IMR-90 (cell line): ENCODE results near the gene KRT34. TPM values are rescaled to one million over a fixed set of nuclear protein-coding genes. Genes with fewer than 3 reads are reported as not detected.

Experiments
- ATAC-seq: fragments of 200-7000 bp; cut with Tn5 transposase; 2 replicates; pipeline ENCODE4 v1.9.1; 2020; ENCODE audit warnings: low read depth, mild to moderate bottlenecking, moderate library complexity
- BruUV-seq: library from RNA; stranded (reverse); fragments of 400-500 nt; replicated peaks from 2 replicates; lab custom pipeline; 2021; lab: Mats Ljungman, UMichigan
- CTCF ChIA-PET: fragments of 300-600 bp; formaldehyde crosslinking; extraction: SDS; loops from one replicate; lab custom pipeline; 2021; ENCODE audit warnings: antibody characterized with exemption; lab: Yijun Ruan, JAX
- POLR2A ChIA-PET: fragments of 300-600 bp; sonication (Branson Sonifier 250); formaldehyde crosslinking; loops from one replicate; lab custom pipeline; 2022; ENCODE audit warnings: antibody characterized with exemption; ENCODE audit not compliant: unreplicated experiment; lab: Charles Lee
- DNase-seq: peaks from one replicate; pipeline ENCODE4 v3.0.0; 2013
- H2AFZ ChIP-seq: replicated peaks from 2 replicates; pipeline ENCODE3; 2013; ENCODE audit warnings: low read length, mild to moderate bottlenecking; ENCODE audit not compliant: poor library complexity
- H2AK5ac ChIP-seq: 2 replicates; pipeline ENCODE4 v1.6.1; 2013; ENCODE audit warnings: low read depth, low read length, inconsistent platforms
- H2AK9ac ChIP-seq: replicated peaks from 2 replicates; pipeline ENCODE3; 2013; ENCODE audit warnings: mild to moderate bottlenecking, low read depth, low read length, moderate library complexity; ENCODE audit not compliant: poor library complexity
- H2BK120ac ChIP-seq: 2 replicates; pipeline ENCODE4 v1.6.1; 2013; ENCODE audit warnings: low read depth, low read length, inconsistent platforms
- H2BK15ac ChIP-seq: 3 replicates; pipeline ENCODE4 v1.6.1; 2013; ENCODE audit warnings: low read depth, low read length, inconsistent platforms
- H2BK20ac ChIP-seq: 2 replicates; pipeline ENCODE4 v1.6.1; 2013; ENCODE audit warnings: low read depth, mild to moderate bottlenecking, inconsistent platforms, low read length, moderate library complexity
- H2BK5ac ChIP-seq: 2 replicates; pipeline ENCODE4 v1.6.1; 2013; ENCODE audit warnings: mild to moderate bottlenecking, low read depth, low read length, inconsistent platforms; ENCODE audit not compliant: poor library complexity, severe bottlenecking
- H3K14ac ChIP-seq: replicated peaks from 2 replicates; pipeline ENCODE4 v1.6.1; 2013; ENCODE audit warnings: low read depth, low read length, inconsistent platforms
- H3K18ac ChIP-seq: 2 replicates; pipeline ENCODE4 v1.6.1; 2013; ENCODE audit warnings: low read depth, low read length, control low read depth
- H3K23ac ChIP-seq: 2 replicates; pipeline ENCODE4 v1.6.1; 2013; ENCODE audit warnings: low read depth, low read length, inconsistent platforms
- H3K27ac ChIP-seq: 2 replicates; pipeline ENCODE4 v1.5.1; 2013; ENCODE audit warnings: mild to moderate bottlenecking, control low read depth, low read length; ENCODE audit not compliant: insufficient read depth
- H3K27me3 ChIP-seq: 2 replicates; pipeline ENCODE4 v1.6.1; 2013; ENCODE audit warnings: low read length; ENCODE audit not compliant: control insufficient read depth, insufficient read depth
- H3K36me3 ChIP-seq: 2 replicates; pipeline ENCODE4 v1.6.1; 2013; ENCODE audit warnings: low read length, mixed read lengths; ENCODE audit not compliant: control insufficient read depth, insufficient read depth
- H3K4ac ChIP-seq: 2 replicates; pipeline ENCODE4 v1.6.1; 2013; ENCODE audit warnings: low read depth, low read length, inconsistent platforms
- H3K4me1 ChIP-seq: 2 replicates; pipeline ENCODE4 v1.6.1; 2013; ENCODE audit warnings: low read length, mixed read lengths; ENCODE audit not compliant: control insufficient read depth, insufficient read depth
- H3K4me2 ChIP-seq: 2 replicates; pipeline ENCODE4 v1.6.1; 2013; ENCODE audit warnings: low read depth, mild to moderate bottlenecking, control low read depth, low read length, moderate library complexity
- H3K4me3 ChIP-seq: 2 replicates; pipeline ENCODE4 v1.5.1; 2013; ENCODE audit warnings: low read depth, mild to moderate bottlenecking, control low read depth, low read length, moderate library complexity; ENCODE audit not compliant: insufficient read depth
- H3K56ac ChIP-seq: 2 replicates; pipeline ENCODE4 v1.6.1; 2013; ENCODE audit warnings: low read length, inconsistent platforms; ENCODE audit not compliant: insufficient read depth; ENCODE audit errors: extremely low read depth
- H3K79me1 ChIP-seq, 2 experiments: 2 replicates each; pipeline ENCODE4 v1.6.1; 2013; ENCODE audit warnings: low read length in 2 of 2, inconsistent platforms in 1 of 2, low read depth in 1 of 2
- H3K9ac ChIP-seq: 2 replicates; pipeline ENCODE4 v1.6.1; 2013; ENCODE audit warnings: low read depth, low read length, control low read depth
- H3K9me1 ChIP-seq: 2 replicates; pipeline ENCODE4 v1.6.1; 2013; ENCODE audit warnings: low read length, inconsistent platforms; ENCODE audit not compliant: insufficient read depth
- H3K9me3 ChIP-seq: 2 replicates; pipeline ENCODE4 v1.6.1; 2013; ENCODE audit warnings: low read length; ENCODE audit not compliant: control insufficient read depth, insufficient read depth
- H4K20me1 ChIP-seq: 2 replicates; pipeline ENCODE4 v1.6.1; 2013; ENCODE audit warnings: low read length, inconsistent platforms; ENCODE audit not compliant: insufficient read depth
- H4K5ac ChIP-seq: 2 replicates; pipeline ENCODE4 v1.6.1; 2013; ENCODE audit warnings: mild to moderate bottlenecking, low read depth, low read length, control low read depth
- H4K8ac ChIP-seq, 2 experiments: 2 replicates each; pipeline ENCODE4 v1.6.1; 2013; ENCODE audit warnings: low read depth in 2 of 2, low read length in 2 of 2, control low read depth in 1 of 2, inconsistent platforms in 1 of 2
- H4K91ac ChIP-seq: 2 replicates; pipeline ENCODE4 v1.6.1; 2013; ENCODE audit warnings: low read depth, low read length, inconsistent platforms; ENCODE audit not compliant: insufficient read depth
- CHD1 ChIP-seq: IDR thresholded peaks from 2 replicates; pipeline ENCODE4 v1.6.1; 2012; ENCODE audit warnings: low read depth, low read length, improper control_type of control experiment
- WGBS, 2 experiments: methylation state at CpG; one replicate each; pipeline versions ENCODE4 v1.1.5 to v1.1.7; 2013; ENCODE audit warnings: missing lambda C conversion rate in 2 of 2; ENCODE audit not compliant: insufficient read length in 1 of 2; ENCODE audit errors: extremely low coverage in 2 of 2; 5-methylcytosine and 5-hydroxymethylcytosine counted together
- dilution Hi-C: fragments of 300-500 bp; cut with HindIII; formaldehyde crosslinking; loops from one replicate; pipeline ENCODE4 v1.14.3; 2018; ENCODE audit warnings: low sequenced_read_pairs; ENCODE audit not compliant: unreplicated experiment
- in situ Hi-C: fragments of 300-500 bp; cut with MboI; formaldehyde crosslinking; loops from 3 replicates; pipeline ENCODE4 v1.14.3; 2019; ENCODE audit warnings: low sequenced_read_pairs, inconsistent platforms, mixed read lengths
- intact Hi-C: fragments of 100-400 bp; cut with micrococcal nuclease; formaldehyde crosslinking; loops from 2 replicates; pipeline ENCODE4 v1.10.0; 2022
- polyA plus RNA-seq, 3 experiments: library from polyadenylated mRNA; depleted of rRNA; stranded (reverse); fragments of >200 nt; gene quantifications; 2 replicates each; pipeline ENCODE4 v1.2.3, GENCODE V29; 2012; ENCODE audit warnings: low replicate concordance in 1 of 3
- total RNA-seq: library from RNA; depleted of rRNA; stranded (reverse); fragments of >200 nt; gene quantifications from 2 replicates; pipeline ENCODE4 v1.2.3, GENCODE V29; 2012

The KRT34 gene
- total and polyA plus RNA-seq, 2 of the 4 experiments (the other 2 are of a cell fraction): 3.4 to 3.6 TPM

DNA sequence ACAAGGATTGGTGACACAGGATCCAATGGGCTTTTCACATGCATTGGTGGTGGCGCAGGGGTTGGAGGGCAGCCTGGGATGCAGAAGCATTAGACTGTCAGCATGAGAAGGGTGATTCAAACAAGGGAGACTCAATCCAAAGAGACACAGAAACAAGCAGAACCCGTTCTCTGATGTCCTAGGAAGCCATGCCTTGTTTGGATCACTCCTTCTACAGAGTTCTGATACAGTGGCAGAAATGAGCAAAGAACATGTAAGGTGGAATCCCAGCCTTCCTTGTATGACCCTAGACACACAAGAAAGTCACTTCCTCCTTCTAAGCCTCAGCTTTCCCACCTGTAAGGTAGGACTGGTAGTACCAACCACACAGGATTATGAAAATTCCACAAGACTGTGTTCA is 18.2 kb downstream of the KRT34 start:
- no peak overlapping the region for H2AK9ac ChIP-seq
- BruUV-seq: no TSS peak
- no peak overlapping the region for H4K5ac ChIP-seq
- H2BK15ac ChIP-seq: no peak overlapping the region; the same call in 1 of the 3 replicates
- H3K56ac ChIP-seq: no peak overlapping the region
- H3K4ac ChIP-seq: no peak overlapping the region
- dilution Hi-C loops: no loop called here
- DNase-seq: no peak
- H2BK20ac ChIP-seq: peak overlapping the region; percentile 47; the same call in 1 of the 2 replicates
- ChIA-PET CTCF (no interaction called here), POLR2A (no interaction called here)
- no peak overlapping the region for H3K14ac ChIP-seq
- no peaks in the 10 kb centered on the region for H4K20me1 ChIP-seq
- no peak overlapping the region for H2BK120ac ChIP-seq
- intact Hi-C loops: no loop called here
- peak overlapping the region; percentile 40; the same call in 1 of the 2 replicates for H2AK5ac ChIP-seq
- H3K36me3 ChIP-seq: no peaks in the 10 kb centered on the region
- 67% methylated on average over 1 of the region's 2 CpGs; no CpG with 5 or more reads in 1 of the 2 experiments for WGBS, 2 experiments
- peaks cover 10% of the 10 kb centered on the region; the same call in 1 of the 2 replicates for H3K4me1 ChIP-seq
- no peak overlapping the region for H3K9ac ChIP-seq
- H3K23ac ChIP-seq: no peak overlapping the region
- ATAC-seq: no peak
- H3K9me1 ChIP-seq: peaks cover 4% of the 10 kb centered on the region
- H3K18ac ChIP-seq: no peak overlapping the region
- H2BK5ac ChIP-seq: no peak overlapping the region
- H3K27ac ChIP-seq: no peak overlapping the region
- no peaks in the 10 kb centered on the region for H3K9me3 ChIP-seq
- H3K79me1 ChIP-seq: no peaks in the 10 kb centered on the region
- no peak overlapping the region for H4K8ac ChIP-seq
- H3K4me2 ChIP-seq: no peak overlapping the region
- peak overlapping the region; percentile 5; the same call in 1 of the 2 replicates for H4K91ac ChIP-seq
- H3K4me3 ChIP-seq: no peak overlapping the region
- TF ChIP-seq CHD1: no peak
- in situ Hi-C loops: no loop called here
- no peaks in the 10 kb centered on the region for H3K27me3 ChIP-seq
- H2AFZ ChIP-seq: no peak overlapping the region
